ENCODE results near the gene CHCHD5.
"Not testable (repeated sequence)": the region's sequence is repeated elsewhere in the genome, so short reads cannot be mapped to it uniquely, and the experiment has no call there.

The CHCHD5 gene

GRCh38 chr2:112607680-112608438, 23.4 kb downstream of the CHCHD5 start:
- no peak for DNase-seq
- POLR2A ChIA-PET: no interaction called here
- Histone ChIP-seq H3K4me1 (ENCODE audit: control extremely low read depth in 1 of 4, control insufficient read depth in 4 of 4, insufficient read depth in 4 of 4, low read length in 3 of 4) (no peaks in the 10 kb centered on the region), H3K9me3 (ENCODE audit: control extremely low read depth in 1 of 5, control insufficient read depth in 4 of 5, insufficient read depth in 2 of 5, low read depth in 1 of 5, low read length in 4 of 5) (peaks cover 0 to 1% (median 0%) of the 10 kb centered on the region in 5 experiments), H3K36me3 (ENCODE audit: control insufficient read depth in 4 of 4, insufficient read depth in 4 of 4, low read length in 3 of 4) (no peaks in the 10 kb centered on the region), H3K27ac (ENCODE audit: insufficient read depth in 1 of 2, low read depth in 1 of 2, low read length in 2 of 2, poor library complexity in 1 of 2, severe bottlenecking in 2 of 2) (no peak overlapping the region), H3K4me3 (ENCODE audit: control insufficient read depth in 1 of 7, extremely low read depth in 1 of 7, insufficient read depth in 4 of 7, low read depth in 2 of 7, low read length in 6 of 7) (no peak overlapping the region), H3K27me3 (replicated peaks in 2 of 5; ENCODE audit: control insufficient read depth in 4 of 5, insufficient read depth in 5 of 5, low read length in 4 of 5) (no peaks in the 10 kb centered on the region)
- 93% methylated on average over 6 of the region's 8 CpGs for WGBS (ENCODE audit: insufficient coverage)
- CTCF ChIA-PET: no interaction called here

GRCh38 chr2:112609320-112609719, 24.9 kb downstream of the CHCHD5 start:
- H3K4me3 ChIP-seq (ENCODE audit: control insufficient read depth in 1 of 7, extremely low read depth in 1 of 7, insufficient read depth in 4 of 7, low read depth in 2 of 7, low read length in 6 of 7); POLR2A ChIA-PET; H3K27me3 ChIP-seq (replicated peaks in 2 of 5; ENCODE audit: control insufficient read depth in 4 of 5, insufficient read depth in 5 of 5, low read length in 4 of 5); DNase-seq; H3K27ac ChIP-seq (ENCODE audit: insufficient read depth in 1 of 2, low read depth in 1 of 2, low read length in 2 of 2, poor library complexity in 1 of 2, severe bottlenecking in 2 of 2); H3K9me3 ChIP-seq (ENCODE audit: control extremely low read depth in 1 of 5, control insufficient read depth in 4 of 5, insufficient read depth in 2 of 5, low read depth in 1 of 5, low read length in 4 of 5); H3K36me3 ChIP-seq (ENCODE audit: control insufficient read depth in 4 of 4, insufficient read depth in 4 of 4, low read length in 3 of 4); H3K4me1 ChIP-seq (ENCODE audit: control extremely low read depth in 1 of 4, control insufficient read depth in 4 of 4, insufficient read depth in 4 of 4, low read length in 3 of 4): not testable (repeated sequence)
- CTCF ChIA-PET: interaction anchor here (2.1 kb wide), 1 partner anchor 116 kb away, joined by 5 read pairs; no protein-coding TSS in a partner anchor
- no CpG with 5 or more reads among the region's 4 CpGs for WGBS (ENCODE audit: insufficient coverage)

- not testable (repeated sequence) for H3K4me3 ChIP-seq (ENCODE audit: control insufficient read depth in 1 of 7, extremely low read depth in 1 of 7, insufficient read depth in 4 of 7, low read depth in 2 of 7, low read length in 6 of 7)
Measured at GRCh38 chr2:112612283-112612682, 27.9 kb downstream of the CHCHD5 start.

GRCh38 chr2:112614201-112614840, 29.9 kb downstream of the CHCHD5 start:
- Histone ChIP-seq H3K27ac (ENCODE audit: insufficient read depth in 1 of 2, low read depth in 1 of 2, low read length in 2 of 2, poor library complexity in 1 of 2, severe bottlenecking in 2 of 2) (no peak overlapping the region), H3K27me3 (replicated peaks in 2 of 5; ENCODE audit: control insufficient read depth in 4 of 5, insufficient read depth in 5 of 5, low read length in 4 of 5) (no peaks in the 10 kb centered on the region), H3K4me3 (ENCODE audit: control insufficient read depth in 1 of 7, extremely low read depth in 1 of 7, insufficient read depth in 4 of 7, low read depth in 2 of 7, low read length in 6 of 7) (no peak overlapping the region), H3K4me1 (ENCODE audit: control extremely low read depth in 1 of 4, control insufficient read depth in 4 of 4, insufficient read depth in 4 of 4, low read length in 3 of 4) (no peaks in the 10 kb centered on the region), H3K9me3 (ENCODE audit: control extremely low read depth in 1 of 5, control insufficient read depth in 4 of 5, insufficient read depth in 2 of 5, low read depth in 1 of 5, low read length in 4 of 5) (peaks cover 0 to 3% (median 0%) of the 10 kb centered on the region in 5 experiments), H3K36me3 (ENCODE audit: control insufficient read depth in 4 of 4, insufficient read depth in 4 of 4, low read length in 3 of 4) (no peaks in the 10 kb centered on the region)
- POLR2A ChIA-PET: no interaction called here
- CTCF ChIA-PET: interaction anchor here (2.6 kb wide), 1 partner anchor 12 kb away, joined by 8 read pairs; no protein-coding TSS in a partner anchor
- 90% methylated on average over 7 of the region's 13 CpGs for WGBS (ENCODE audit: insufficient coverage)
- DNase-seq: no peak

More at GRCh38 chr2:112612283-112612682, 27.9 kb downstream of the CHCHD5 start:
- H3K9me3 ChIP-seq (ENCODE audit: control extremely low read depth in 1 of 5, control insufficient read depth in 4 of 5, insufficient read depth in 2 of 5, low read depth in 1 of 5, low read length in 4 of 5); H3K4me1 ChIP-seq (ENCODE audit: control extremely low read depth in 1 of 4, control insufficient read depth in 4 of 4, insufficient read depth in 4 of 4, low read length in 3 of 4); H3K27ac ChIP-seq (ENCODE audit: insufficient read depth in 1 of 2, low read depth in 1 of 2, low read length in 2 of 2, poor library complexity in 1 of 2, severe bottlenecking in 2 of 2); DNase-seq; H3K36me3 ChIP-seq (ENCODE audit: control insufficient read depth in 4 of 4, insufficient read depth in 4 of 4, low read length in 3 of 4); H3K27me3 ChIP-seq (replicated peaks in 2 of 5; ENCODE audit: control insufficient read depth in 4 of 5, insufficient read depth in 5 of 5, low read length in 4 of 5); POLR2A ChIA-PET: not testable (repeated sequence)
- CTCF ChIA-PET: interaction anchor here (0.7 kb wide), 1 partner anchor 13 kb away, joined by 3 read pairs; no protein-coding TSS in a partner anchor
- WGBS (ENCODE audit: insufficient coverage): no CpG with 5 or more reads among the region's 1 CpG

GRCh38 chr2:112615051-112615450, 30.6 kb downstream of the CHCHD5 start:
- 98% methylated on average over 3 of the region's 8 CpGs for WGBS (ENCODE audit: insufficient coverage)
- no peaks in the 10 kb centered on the region for H3K4me1 ChIP-seq (ENCODE audit: control extremely low read depth in 1 of 4, control insufficient read depth in 4 of 4, insufficient read depth in 4 of 4, low read length in 3 of 4)
- H3K36me3 ChIP-seq (ENCODE audit: control insufficient read depth in 4 of 4, insufficient read depth in 4 of 4, low read length in 3 of 4): no peaks in the 10 kb centered on the region
- ChIA-PET CTCF (interaction anchor here (2.6 kb wide), 1 partner anchor 11 kb away, joined by 8 read pairs; no protein-coding TSS in a partner anchor), POLR2A (no interaction called here)
- H3K9me3 ChIP-seq (ENCODE audit: control extremely low read depth in 1 of 5, control insufficient read depth in 4 of 5, insufficient read depth in 2 of 5, low read depth in 1 of 5, low read length in 4 of 5): peaks cover 0 to 3% (median 0%) of the 10 kb centered on the region in 5 experiments
- no peak overlapping the region for H3K4me3 ChIP-seq (ENCODE audit: control insufficient read depth in 1 of 7, extremely low read depth in 1 of 7, insufficient read depth in 4 of 7, low read depth in 2 of 7, low read length in 6 of 7)
- DNase-seq: no peak
- no peaks in the 10 kb centered on the region for H3K27me3 ChIP-seq (replicated peaks in 2 of 5; ENCODE audit: control insufficient read depth in 4 of 5, insufficient read depth in 5 of 5, low read length in 4 of 5)
- H3K27ac ChIP-seq (ENCODE audit: insufficient read depth in 1 of 2, low read depth in 1 of 2, low read length in 2 of 2, poor library complexity in 1 of 2, severe bottlenecking in 2 of 2): no peak overlapping the region

GRCh38 chr2:112615798-112616197, 31.4 kb downstream of the CHCHD5 start:
- H3K36me3 ChIP-seq (ENCODE audit: control insufficient read depth in 4 of 4, insufficient read depth in 4 of 4, low read length in 3 of 4); H3K4me3 ChIP-seq (ENCODE audit: control insufficient read depth in 1 of 7, extremely low read depth in 1 of 7, insufficient read depth in 4 of 7, low read depth in 2 of 7, low read length in 6 of 7); H3K27ac ChIP-seq (ENCODE audit: insufficient read depth in 1 of 2, low read depth in 1 of 2, low read length in 2 of 2, poor library complexity in 1 of 2, severe bottlenecking in 2 of 2); POLR2A ChIA-PET; H3K9me3 ChIP-seq (ENCODE audit: control extremely low read depth in 1 of 5, control insufficient read depth in 4 of 5, insufficient read depth in 2 of 5, low read depth in 1 of 5, low read length in 4 of 5); DNase-seq; H3K27me3 ChIP-seq (replicated peaks in 2 of 5; ENCODE audit: control insufficient read depth in 4 of 5, insufficient read depth in 5 of 5, low read length in 4 of 5); H3K4me1 ChIP-seq (ENCODE audit: control extremely low read depth in 1 of 4, control insufficient read depth in 4 of 4, insufficient read depth in 4 of 4, low read length in 3 of 4): not testable (repeated sequence)
- 96% methylated on average over 2 of the region's 2 CpGs for WGBS (ENCODE audit: insufficient coverage)
- CTCF ChIA-PET: interaction anchor here (1.6 to 2.6 kb wide), 2 partner anchors 11 to 112 kb away, joined by 4 to 8 read pairs; no protein-coding TSS in a partner anchor

GRCh38 chr2:112618383-112618782, 34.0 kb downstream of the CHCHD5 start:
- Histone ChIP-seq H3K36me3 (ENCODE audit: control insufficient read depth in 4 of 4, insufficient read depth in 4 of 4, low read length in 3 of 4) (no peaks in the 10 kb centered on the region), H3K4me3 (ENCODE audit: control insufficient read depth in 1 of 7, extremely low read depth in 1 of 7, insufficient read depth in 4 of 7, low read depth in 2 of 7, low read length in 6 of 7) (no peak overlapping the region), H3K27me3 (replicated peaks in 2 of 5; ENCODE audit: control insufficient read depth in 4 of 5, insufficient read depth in 5 of 5, low read length in 4 of 5) (no peaks in the 10 kb centered on the region), H3K4me1 (ENCODE audit: control extremely low read depth in 1 of 4, control insufficient read depth in 4 of 4, insufficient read depth in 4 of 4, low read length in 3 of 4) (no peaks in the 10 kb centered on the region), H3K27ac (ENCODE audit: insufficient read depth in 1 of 2, low read depth in 1 of 2, low read length in 2 of 2, poor library complexity in 1 of 2, severe bottlenecking in 2 of 2) (no peak overlapping the region), H3K9me3 (ENCODE audit: control extremely low read depth in 1 of 5, control insufficient read depth in 4 of 5, insufficient read depth in 2 of 5, low read depth in 1 of 5, low read length in 4 of 5) (no peaks in the 10 kb centered on the region)
- POLR2A ChIA-PET: no interaction called here
- DNase-seq: no peak
- CTCF ChIA-PET: interaction anchor here (0.8 kb wide), 1 partner anchor 46 kb away, joined by 3 read pairs; no protein-coding TSS in a partner anchor
- no CpG with 5 or more reads among the region's 6 CpGs for WGBS (ENCODE audit: insufficient coverage)

All from common myeloid progenitor, CD34-positive (primary cell).